Liver (tissue), 9 donors: ENCODE measurements around the gene SOX10. TPM values are rescaled to one million over a fixed set of nuclear protein-coding genes. Genes with fewer than 3 reads are reported as not detected.

Experiments used
- DNase-seq: peaks from one replicate; pipeline ENCODE4 v3.0.0-alpha.2; 2017; ENCODE audit warnings: low spot score
- H3K27ac ChIP-seq, 2 donors: one replicate each; pipeline ENCODE4 v1.7.0; 2013; ENCODE audit warnings: inconsistent platforms in 2 of 2, low read length in 2 of 2, control low read depth in 1 of 2, low read depth in 1 of 2, mild to moderate bottlenecking in 1 of 2
- H3K27me3 ChIP-seq, 4 donors: one replicate each; pipeline versions ENCODE4 v1.6.1 to v1.7.0; 2013; ENCODE audit warnings: low read length in 3 of 4, inconsistent platforms in 1 of 4, mild to moderate bottlenecking in 1 of 4, moderate library complexity in 1 of 4; ENCODE audit not compliant: control insufficient read depth in 4 of 4, insufficient read depth in 4 of 4
- H3K36me3 ChIP-seq, 4 donors: one replicate each; pipeline versions ENCODE4 v1.6.1 to v1.7.0; 2013; ENCODE audit warnings: low read length in 3 of 4, mild to moderate bottlenecking in 3 of 4, low read depth in 1 of 4, moderate library complexity in 1 of 4; ENCODE audit not compliant: control insufficient read depth in 4 of 4, insufficient read depth in 3 of 4
- H3K4me1 ChIP-seq, 4 donors: one replicate each; pipeline versions ENCODE4 v1.6.1 to v1.7.0; 2013; ENCODE audit warnings: low read length in 3 of 4, mild to moderate bottlenecking in 3 of 4, moderate library complexity in 1 of 4; ENCODE audit not compliant: control insufficient read depth in 4 of 4, insufficient read depth in 4 of 4
- H3K4me3 ChIP-seq, 3 donors: one replicate each; pipeline versions ENCODE4 v1.6.1 to v1.7.0; 2013; ENCODE audit warnings: low read length in 3 of 3, control low read depth in 1 of 3, low read depth in 1 of 3, mild to moderate bottlenecking in 1 of 3
- H3K9ac ChIP-seq, 2 donors: one replicate each; pipeline ENCODE4 v1.7.0; 2013; ENCODE audit warnings: low read length in 2 of 2, mild to moderate bottlenecking in 2 of 2, moderate library complexity in 2 of 2, control low read depth in 1 of 2, low read depth in 1 of 2
- H3K9me3 ChIP-seq, 4 donors: one replicate each; pipeline versions ENCODE4 v1.6.1 to v1.7.0; 2013; ENCODE audit warnings: low read length in 3 of 4; ENCODE audit not compliant: control insufficient read depth in 4 of 4
- ATF3 ChIP-seq: IDR thresholded peaks from 2 replicates; pipeline ENCODE4 v1.6.1; 2016; ENCODE audit warnings: antibody characterized with exemption
- CTCF ChIP-seq: fragments of 150-350 bp; IDR thresholded peaks from 2 replicates; pipeline ENCODE4 v1.5.1; 2017; ENCODE audit warnings: improper control_type of control experiment, low read depth, low read length; ENCODE audit not compliant: missing input control
- EGR1 ChIP-seq, 2 donors: IDR thresholded peaks; 2 replicates each; pipeline ENCODE4 v1.6.1; 2016 to 2018; ENCODE audit warnings: antibody characterized with exemption in 2 of 2, low read depth in 2 of 2
- FOXA1 ChIP-seq: IDR thresholded peaks from 2 replicates; pipeline ENCODE4 v1.6.1; 2016; ENCODE audit warnings: antibody characterized with exemption
- FOXA2 ChIP-seq: IDR thresholded peaks from 2 replicates; pipeline ENCODE4 v1.6.1; 2016; ENCODE audit warnings: antibody characterized with exemption
- HNF4A ChIP-seq, 2 donors: conservative IDR thresholded peaks; 2 replicates each; pipeline ENCODE4 v1.6.1; 2016; ENCODE audit warnings: antibody characterized with exemption in 2 of 2, mild to moderate bottlenecking in 2 of 2
- JUND ChIP-seq, 2 donors: IDR thresholded peaks; 2 replicates each; pipeline ENCODE4 v1.6.1; 2016; ENCODE audit warnings: antibody characterized with exemption in 2 of 2
- MAX ChIP-seq: IDR thresholded peaks from 2 replicates; pipeline ENCODE4 v1.6.1; 2016; ENCODE audit warnings: antibody characterized with exemption
- NR2F2 ChIP-seq: IDR thresholded peaks from 2 replicates; pipeline ENCODE4 v1.6.1; 2016; ENCODE audit warnings: antibody characterized with exemption
- RAD21 ChIP-seq, 2 donors: IDR thresholded peaks; 2 replicates each; pipeline ENCODE4 v1.6.1; 2016; ENCODE audit warnings: antibody characterized with exemption in 2 of 2, mild to moderate bottlenecking in 2 of 2
- REST ChIP-seq: IDR thresholded peaks from 2 replicates; pipeline ENCODE4 v1.6.1; 2016; ENCODE audit warnings: antibody characterized with exemption, mild to moderate bottlenecking
- RXRA ChIP-seq, 2 donors: IDR thresholded peaks; 2 replicates each; pipeline ENCODE4 v1.6.1; 2017 to 2018; ENCODE audit warnings: antibody characterized with exemption in 2 of 2, mild to moderate bottlenecking in 1 of 2
- SP1 ChIP-seq: IDR thresholded peaks from 2 replicates; pipeline ENCODE4 v1.6.1; 2018; ENCODE audit warnings: antibody characterized with exemption, mild to moderate bottlenecking
- YY1 ChIP-seq: IDR thresholded peaks from 2 replicates; pipeline ENCODE4 v1.6.1; 2016; ENCODE audit warnings: antibody characterized with exemption, mild to moderate bottlenecking
- ZBTB33 ChIP-seq: IDR thresholded peaks from 2 replicates; pipeline ENCODE4 v1.6.1; 2016; ENCODE audit warnings: antibody characterized with exemption
- WGBS: extraction: QIAGEN DNeasy Blood & Tissue Kit; methylation state at CpG from one replicate; pipeline ENCODE4 v1.1.7; 2013; 5-methylcytosine and 5-hydroxymethylcytosine counted together
- polyA plus RNA-seq, 2 donors: library from polyadenylated mRNA; stranded (reverse) in 1 of 2; unstranded in 1 of 2; fragments of 200-250 nt in 1 of 2; fragments of >200 nt in 1 of 2; fragmentation: Nextera tagmentation in 1 of 2; extraction: Ambion mirVana in 1 of 2; gene quantifications; one replicate each; pipeline versions ENCODE4 v1.2.1 to v1.2.3, GENCODE V29; 2013 to 2015
- total RNA-seq, 2 donors: library from RNA; depleted of rRNA; stranded (reverse); fragments of >200 nt; gene quantifications; one replicate each; pipeline ENCODE4 v1.2.3, GENCODE V29; 2014
- donor health status: healthy.
- donor health status: healthy.
- donor health status: healthy.
- donor health status: healthy.
- donor health status: healthy.

The SOX10 gene
- total and polyA plus RNA-seq, 4 donors = 0.05 to 0.29 (median 0.07) TPM

- Histone ChIP-seq H3K36me3 (no peaks in the 10 kb centered on the region), H3K4me1 (peaks cover 0 to 6% (median under 1%) of the 10 kb centered on the region in 4 donors), H3K9ac (no peak overlapping the region), H3K9me3 (no peaks in the 10 kb centered on the region), H3K27me3 (no peaks in the 10 kb centered on the region), H3K27ac (no peak overlapping the region), H3K4me3 (no peak overlapping the region)
- TF ChIP-seq FOXA1 (no peak), RAD21 (IDR thresholded peaks at IDR 0.05) (no peak), ZBTB33 (no peak), JUND (IDR thresholded peaks at IDR 0.05) (no peak), FOXA2 (no peak), REST (no peak), RXRA (IDR thresholded peaks at IDR 0.05) (no peak), HNF4A (conservative IDR thresholded peaks at IDR 0.05) (no peak), YY1 (no peak)
- 82% methylated on average over 16 of the region's 16 CpGs for WGBS
- no peak for DNase-seq
Measured at GRCh38 chr22:38030311-38031133, 46.2 kb upstream of the SOX10 start.

GRCh38 chr22:38029901-38030300, 45.5 kb upstream of the SOX10 start:
- Histone ChIP-seq H3K27ac (no peak overlapping the region), H3K4me3 (no peak overlapping the region), H3K4me1 (peaks cover 0 to 6% (median under 1%) of the 10 kb centered on the region in 4 donors), H3K9me3 (no peaks in the 10 kb centered on the region), H3K9ac (no peak overlapping the region), H3K27me3 (no peaks in the 10 kb centered on the region), H3K36me3 (no peaks in the 10 kb centered on the region)
- TF ChIP-seq FOXA1 (no peak), NR2F2 (no peak), RXRA (IDR thresholded peaks at IDR 0.05) (no peak), ATF3 (no peak), MAX (no peak), YY1 (no peak), JUND (IDR thresholded peaks at IDR 0.05) (no peak), HNF4A (conservative IDR thresholded peaks at IDR 0.05) (no peak), SP1 (no peak), CTCF (no peak), EGR1 (IDR thresholded peaks at IDR 0.05; ENCODE audit: low read depth in 2 of 2) (no peak)
- DNase-seq = no peak
- WGBS = 89% methylated on average over 5 of the region's 5 CpGs
